ENCODE results near the gene ENKD1.

DNA sequence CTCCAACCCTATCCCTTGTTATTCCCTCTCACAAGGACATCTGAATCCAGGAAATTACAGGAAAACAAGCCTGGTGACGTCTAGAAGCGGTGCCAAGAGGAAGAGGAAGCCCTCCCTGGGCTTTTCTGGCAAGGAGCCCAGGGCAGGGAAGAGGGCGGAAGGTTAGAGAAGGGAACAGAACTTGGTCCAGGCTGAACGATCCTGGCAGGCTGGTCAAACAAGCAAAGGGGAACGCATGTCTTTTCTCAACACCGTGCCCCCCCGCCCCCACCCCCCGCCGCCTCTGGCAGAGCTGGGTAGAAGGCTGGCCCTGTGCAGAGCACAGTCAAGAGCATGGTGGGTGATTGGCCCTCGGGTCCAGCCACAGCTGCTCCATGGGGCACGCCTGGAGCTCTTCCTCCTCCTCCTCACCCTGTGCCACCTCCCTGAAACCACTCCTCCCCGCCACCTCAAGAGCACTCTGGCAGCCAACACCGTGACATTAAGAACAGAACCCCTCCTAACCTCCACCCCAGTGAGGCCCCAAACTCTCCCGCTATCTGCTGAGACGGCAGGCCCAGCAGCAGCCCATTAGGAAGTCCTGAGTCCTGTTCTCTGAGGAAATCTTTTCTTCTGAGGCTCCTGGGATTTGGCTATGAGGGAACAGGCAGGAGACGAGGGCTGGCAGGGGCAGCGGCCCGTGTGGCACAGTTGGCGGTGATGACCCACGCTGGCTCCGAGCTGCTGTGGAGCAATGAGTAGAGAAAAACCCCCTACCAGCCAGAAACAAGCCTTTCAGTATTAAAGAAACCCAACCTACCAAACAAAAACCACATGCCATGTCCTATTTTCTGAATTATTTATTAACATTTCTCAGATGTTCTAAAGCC is 7.4 kb upstream of the ENKD1 start:
- TF ChIP-seq, protein P1, sequence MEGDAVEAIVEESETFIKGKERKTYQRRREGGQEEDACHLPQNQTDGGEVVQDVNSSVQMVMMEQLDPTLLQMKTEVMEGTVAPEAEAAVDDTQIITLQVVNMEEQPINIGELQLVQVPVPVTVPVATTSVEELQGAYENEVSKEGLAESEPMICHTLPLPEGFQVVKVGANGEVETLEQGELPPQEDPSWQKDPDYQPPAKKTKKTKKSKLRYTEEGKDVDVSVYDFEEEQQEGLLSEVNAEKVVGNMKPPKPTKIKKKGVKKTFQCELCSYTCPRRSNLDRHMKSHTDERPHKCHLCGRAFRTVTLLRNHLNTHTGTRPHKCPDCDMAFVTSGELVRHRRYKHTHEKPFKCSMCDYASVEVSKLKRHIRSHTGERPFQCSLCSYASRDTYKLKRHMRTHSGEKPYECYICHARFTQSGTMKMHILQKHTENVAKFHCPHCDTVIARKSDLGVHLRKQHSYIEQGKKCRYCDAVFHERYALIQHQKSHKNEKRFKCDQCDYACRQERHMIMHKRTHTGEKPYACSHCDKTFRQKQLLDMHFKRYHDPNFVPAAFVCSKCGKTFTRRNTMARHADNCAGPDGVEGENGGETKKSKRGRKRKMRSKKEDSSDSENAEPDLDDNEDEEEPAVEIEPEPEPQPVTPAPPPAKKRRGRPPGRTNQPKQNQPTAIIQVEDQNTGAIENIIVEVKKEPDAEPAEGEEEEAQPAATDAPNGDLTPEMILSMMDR (IDR thresholded peaks at IDR 0.05) = no peak
- TF ChIP-seq POLR2A (IDR thresholded peaks at IDR 0.05) = no peak
- peak; percentile 62 to 66 (median 63) for TF ChIP-seq POLR2AphosphoS5 (IDR thresholded peaks at IDR 0.05)
